Stimulated activated CD4-positive, alpha-beta T cell treated with anti-CD3 and anti-CD28 coated beads, Interleukin-12 subunit alpha, Interleukin-12 subunit beta, amount 100 ng/mL, for 48 hours (primary cell): ENCODE data around the gene NCKIPSD.

Experiments
- DNase-seq, 3 donors: peaks; one replicate each; pipeline ENCODE4 v3.0.0-alpha.2; 2020; ENCODE audit warnings: low read depth in 2 of 3, low spot score in 1 of 3

Gene NCKIPSD

GRCh38 chr3:48651771-48652170, 33.9 kb downstream of the NCKIPSD start:
- no peak for DNase-seq

GRCh38 chr3:48650723-48651122, 35.0 kb downstream of the NCKIPSD start:
- DNase-seq, result no peak

- no peak for DNase-seq
Observed at GRCh38 chr3:48648188-48648850, 37.4 kb downstream of the NCKIPSD start.

GRCh38 chr3:48647714-48648113, 38.0 kb downstream of the NCKIPSD start:
- DNase-seq, result no peak

- no peak for DNase-seq
Observed at GRCh38 chr3:48644898-48645760, 40.6 kb downstream of the NCKIPSD start.

GRCh38 chr3:48642605-48643004, 43.1 kb downstream of the NCKIPSD start:
- DNase-seq, result no peak

- DNase-seq, result no peak
Observed at GRCh38 chr3:48641396-48641795, 44.3 kb downstream of the NCKIPSD start.

- no peak for DNase-seq
Observed at GRCh38 chr3:48639944-48640606, 45.6 kb downstream of the NCKIPSD start.

GRCh38 chr3:48637305-48637704, 48.4 kb downstream of the NCKIPSD start:
- DNase-seq, result no peak

GRCh38 chr3:48636149-48636655, 49.5 kb downstream of the NCKIPSD start:
- no peak for DNase-seq

GRCh38 chr3:48635222-48636021, 50.3 kb downstream of the NCKIPSD start, which contains the start of gene SLC26A6:
TSS of gene SLC26A6 (minus strand) at chr3:48635461. CDS start at chr3:48635393, 68 bp downstream.
- peak; percentile 89 to 95 (median 91) for DNase-seq

GRCh38 chr3:48634661-48635221, 51.0 kb downstream of the NCKIPSD start:
- peak; percentile 28 to 37 (median 31) for DNase-seq

GRCh38 chr3:48633743-48634142, 52.0 kb downstream of the NCKIPSD start:
- DNase-seq, result no peak

GRCh38 chr3:48633256-48633655, 52.5 kb downstream of the NCKIPSD start:
- no peak for DNase-seq

- DNase-seq, result no peak
Observed at GRCh38 chr3:48631516-48632448, 53.9 kb downstream of the NCKIPSD start.

GRCh38 chr3:48630833-48631232, 54.9 kb downstream of the NCKIPSD start:
- no peak for DNase-seq

- DNase-seq, result no peak
Observed at GRCh38 chr3:48630407-48630806, 55.3 kb downstream of the NCKIPSD start.

GRCh38 chr3:48629894-48630293, 55.8 kb downstream of the NCKIPSD start:
- DNase-seq, result no peak

- no peak for DNase-seq
Observed at GRCh38 chr3:48628277-48629017, 57.3 kb downstream of the NCKIPSD start.
